K562 (cell line): ENCODE data around the gene LRRC8A.

Experiments
- CTCF ChIP-seq, 3 experiments: IDR thresholded peaks in 2 of 3; conservative IDR thresholded peaks in 1 of 3; 2 replicates each; pipeline ENCODE4 v1.5.1; 2011 to 2012; ENCODE audit warnings: low read length in 3 of 3, mild to moderate bottlenecking in 3 of 3, control low read depth in 2 of 3, improper control_type of control experiment in 1 of 3, inconsistent platforms in 1 of 3, low read depth in 1 of 3, mixed read lengths in 1 of 3, moderate library complexity in 1 of 3; ENCODE audit not compliant: insufficient read depth in 2 of 3
- ZNF644 ChIP-seq: fragments of 200-800 bp; sonication (Bioruptor generic); IDR thresholded peaks from 2 replicates; pipeline ENCODE4 v1.6.1; 2016; ENCODE audit warnings: low read depth, missing genetic modification characterization, missing compliant biosample characterization

GRCh38 chr9:128903871-128904620 is 22.1 kb downstream of the LRRC8A start:
- TF ChIP-seq CTCF (IDR thresholded peaks at IDR 0.05 in 2 of 3, conservative IDR thresholded peaks at IDR 0.05 in 1 of 3; ENCODE audit: insufficient read depth in 2 of 3, low read depth in 1 of 3, low read length in 3 of 3) (no peak), ZNF644 (tag) (no peak)
